ENCODE measurements around the gene ATF6B. TPM values are rescaled to one million over a fixed set of nuclear protein-coding genes. Genes with fewer than 3 reads are reported as not detected.

ATF6B gene
- total and polyA plus RNA-seq, 2 experiments from 2014 or later = 24.9 to 26.1 TPM

- Histone ChIP-seq H3K27me3 (ENCODE audit: insufficient read depth) (no peaks in the 10 kb centered on the region), H3K27ac (ENCODE audit: low read depth) (no peak overlapping the region), H2AFZ (no peak overlapping the region), H3K4me3 (no peak overlapping the region), H3F3A (replicated peaks; ENCODE audit: low read depth) (no peaks in the 10 kb centered on the region), H3K9me2 (ENCODE audit: insufficient read depth) (no peaks in the 10 kb centered on the region), H3K4me2 (no peak overlapping the region), H4K20me1 (replicated peaks; ENCODE audit: insufficient read depth) (no peaks in the 10 kb centered on the region), H3K4me1 (ENCODE audit: insufficient read depth) (no peaks in the 10 kb centered on the region; the same call in 1 of the 2 replicates), H3K79me2 (replicated peaks; ENCODE audit: insufficient read depth) (no peaks in the 10 kb centered on the region), H3K36me3 (ENCODE audit: insufficient read depth) (no peaks in the 10 kb centered on the region)
- Mint-ChIP-seq H3K4me3 (no peak overlapping the region), H3K36me3 (ENCODE audit: low read depth) (no peaks in the 10 kb centered on the region; the same call in 2 of the 3 replicates), H3K27me3 (ENCODE audit: insufficient read depth, low read depth, poor library complexity) (peaks cover 13% of the 10 kb centered on the region), H3K4me1 (peaks cover 20% of the 10 kb centered on the region), H3K27ac (peak overlapping the region; percentile 28; the same call in 1 of the 2 replicates), H3K9me3 (no peaks in the 10 kb centered on the region)
- ATAC-seq (peak; percentile 27), DNase-seq (ENCODE audit: low spot score) (no peak)
- TF ChIP-seq POLR2AphosphoS5 (IDR thresholded peaks at IDR 0.05; ENCODE audit: low read depth) (no peak), REST (IDR thresholded peaks at IDR 0.05; ENCODE audit: unreplicated experiment) (no peak), ETS1 (IDR thresholded peaks at IDR 0.05) (no peak)
Observed at GRCh38 chr6:32073101-32073500, 54.9 kb downstream of the ATF6B start.

GRCh38 chr6:32070814-32071543, 57.1 kb downstream of the ATF6B start:
- Histone ChIP-seq H4K20me1 (replicated peaks; ENCODE audit: insufficient read depth) (no peaks in the 10 kb centered on the region), H3K27me3 (ENCODE audit: insufficient read depth) (no peaks in the 10 kb centered on the region), H3K9me2 (ENCODE audit: insufficient read depth) (no peaks in the 10 kb centered on the region), H3K27ac (ENCODE audit: low read depth) (no peak overlapping the region), H3K4me3 (no peak overlapping the region), H3F3A (replicated peaks; ENCODE audit: low read depth) (no peaks in the 10 kb centered on the region), H2AFZ (no peak overlapping the region), H3K4me2 (no peak overlapping the region), H3K79me2 (replicated peaks; ENCODE audit: insufficient read depth) (no peaks in the 10 kb centered on the region), H3K36me3 (ENCODE audit: insufficient read depth) (no peaks in the 10 kb centered on the region), H3K4me1 (ENCODE audit: insufficient read depth) (no peaks in the 10 kb centered on the region; the same call in 1 of the 2 replicates)
- H3K36me3 Mint-ChIP-seq (ENCODE audit: low read depth) = no peaks in the 10 kb centered on the region; the same call in 2 of the 3 replicates
- peaks cover 20% of the 10 kb centered on the region for H3K4me1 Mint-ChIP-seq
- DNase-seq (ENCODE audit: low spot score) = no peak
- no peak for TF ChIP-seq ZNF331 (CRISPR knock-in tag; IDR thresholded peaks at IDR 0.05; ENCODE audit: low read depth)
- no peak for TF ChIP-seq REST (IDR thresholded peaks at IDR 0.05; ENCODE audit: unreplicated experiment)
- no peak for TF ChIP-seq ZNF114 (CRISPR knock-in tag; IDR thresholded peaks at IDR 0.05)
- no peak overlapping the region; the same call in 2 of the 3 replicates for H3K4me3 Mint-ChIP-seq
- peak; percentile 50 for ATAC-seq
- no peaks in the 10 kb centered on the region for H3K9me3 Mint-ChIP-seq
- H3K27me3 Mint-ChIP-seq (ENCODE audit: insufficient read depth, low read depth, poor library complexity) = peaks cover 12% of the 10 kb centered on the region
- no peak overlapping the region for H3K27ac Mint-ChIP-seq

All from GM23338 (cell line).